ENCODE measurements around the gene LMNTD1.

- TF ChIP-seq CTCF (IDR thresholded peaks at IDR 0.05; ENCODE audit: low read depth, low read length, poor library complexity, severe bottlenecking) (no peak), EZH2phosphoT487 (IDR thresholded peaks at IDR 0.05; ENCODE audit: borderline replicate concordance, low read length) (no peak)
These were observed 52.4 kb downstream of the LMNTD1 start for GRCh38 chr12:25500651-25501050.

Data from DOHH2 (cell line).